ENCODE measurements around the gene ELF5. TPM values are rescaled to one million over a fixed set of nuclear protein-coding genes. Genes with fewer than 3 reads are reported as not detected.
A peak's percentile ranks its signal among the peaks of the same experiment; 100 is the strongest.

The ELF5 gene
- total and polyA plus RNA-seq, 11 donors, result not detected

- Histone ChIP-seq H3K27ac (no peak overlapping the region), H3K27me3 (no peaks in the 10 kb centered on the region), H3K36me3 (peaks cover 0 to 100% (median 97%) of the 10 kb centered on the region in 9 donors), H3K4me3 (no peak overlapping the region), H3K9me3 (no peaks in the 10 kb centered on the region), H3K4me1 (peaks cover 0 to 8% (median 0%) of the 10 kb centered on the region in 12 donors)
- WGBS, 4 donors, result 90 to 98% (median 94%) methylated on average over 3 of the region's 3 CpGs
- intact Hi-C loops (cut with DNase I), result loop anchor here in 1 of 10 donors (10.0 kb wide), 1 partner anchor 375 kb away; no protein-coding TSS in a partner anchor
- DNase-seq, result no peak
- TF ChIP-seq CTCF (IDR thresholded peaks at IDR 0.05), result no peak
- no peak for TF ChIP-seq POLR2A (IDR thresholded peaks at IDR 0.05)
- no peak for ATAC-seq
These were observed 54.0 kb downstream of the ELF5 start for GRCh38 chr11:34459507-34460162.

DNA sequence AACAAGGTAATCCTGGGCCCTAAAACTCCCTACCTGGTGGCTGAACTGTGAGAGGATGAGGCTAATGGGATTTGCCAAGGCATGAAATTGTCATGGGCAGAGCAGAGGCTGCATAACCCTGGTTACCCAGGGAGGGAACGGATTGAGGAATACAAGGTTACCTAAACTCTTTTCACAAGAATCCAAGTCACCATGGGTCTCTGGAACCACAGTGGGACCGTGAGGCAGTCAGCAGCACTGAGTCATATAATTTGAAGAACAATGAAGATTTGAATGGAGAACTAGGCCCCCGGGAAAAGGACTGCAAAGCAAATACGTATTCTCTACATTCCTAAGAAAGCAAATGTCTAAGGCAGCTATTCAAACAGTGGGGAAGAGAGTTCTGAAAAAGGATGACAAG, 55.1 kb downstream of the ELF5 start:
- no peaks in the 10 kb centered on the region for H3K9me3 ChIP-seq
- H3K4me1 ChIP-seq, result peaks cover 0 to 16% (median 3%) of the 10 kb centered on the region in 12 donors
- H3K27me3 ChIP-seq, result no peaks in the 10 kb centered on the region
- TF ChIP-seq POLR2A (IDR thresholded peaks at IDR 0.05) (no peak), CTCF (IDR thresholded peaks at IDR 0.05) (no peak)
- DNase-seq (no peak), ATAC-seq (no peak)
- H3K4me3 ChIP-seq, result no peak overlapping the region
- peaks cover 0 to 100% (median 97%) of the 10 kb centered on the region in 9 donors for H3K36me3 ChIP-seq
- H3K27ac ChIP-seq, result no peak overlapping the region
- intact Hi-C loops (cut with DNase I), result no loop called here
- 87 to 89% (median 89%) methylated on average over 4 of the region's 4 CpGs for WGBS, 4 donors

GRCh38 chr11:34457607-34458006, 56.0 kb downstream of the ELF5 start:
- Histone ChIP-seq H3K9me3 (no peaks in the 10 kb centered on the region), H3K27ac (no peak overlapping the region), H3K4me3 (no peak overlapping the region), H3K4me1 (peaks cover 0 to 16% (median 3%) of the 10 kb centered on the region in 12 donors), H3K36me3 (peaks cover 0 to 100% (median 97%) of the 10 kb centered on the region in 9 donors), H3K27me3 (no peaks in the 10 kb centered on the region)
- ATAC-seq (no peak), DNase-seq (no peak)
- intact Hi-C loops (cut with DNase I), result no loop called here
- WGBS, 4 donors, result 94 to 98% (median 96%) methylated on average over 2 of the region's 2 CpGs
- no peak for TF ChIP-seq CTCF (IDR thresholded peaks at IDR 0.05)
- no peak for TF ChIP-seq POLR2A (IDR thresholded peaks at IDR 0.05)

GRCh38 chr11:34454308-34455032, 59.1 kb downstream of the ELF5 start:
- WGBS, 4 donors, result 38 to 58% (median 54%) methylated on average over 1 of the region's 1 CpG
- H3K4me3 ChIP-seq, result no peak overlapping the region
- no peaks in the 10 kb centered on the region for H3K9me3 ChIP-seq
- DNase-seq (no peak), ATAC-seq (peak in 3 of 4 donors; percentile 45 to 71 (median 64))
- peaks cover 0 to 100% (median 98%) of the 10 kb centered on the region in 9 donors for H3K36me3 ChIP-seq
- H3K27ac ChIP-seq, result peak overlapping the region in 3 of 12 donors; percentile 2 to 23 (median 4)
- intact Hi-C loops (cut with DNase I), result no loop called here
- no peaks in the 10 kb centered on the region for H3K27me3 ChIP-seq
- peaks cover 0 to 16% (median 7%) of the 10 kb centered on the region in 12 donors for H3K4me1 ChIP-seq
- no peak for TF ChIP-seq POLR2A (IDR thresholded peaks at IDR 0.05)
- no peak for TF ChIP-seq CTCF (IDR thresholded peaks at IDR 0.05)
